ENCODE data around the gene NFATC4. TPM values are rescaled to one million over a fixed set of nuclear protein-coding genes. Genes with fewer than 3 reads are reported as not detected.

Gene NFATC4
- total RNA-seq, 1 experiment from 2014 or later: 15.1 TPM

DNA sequence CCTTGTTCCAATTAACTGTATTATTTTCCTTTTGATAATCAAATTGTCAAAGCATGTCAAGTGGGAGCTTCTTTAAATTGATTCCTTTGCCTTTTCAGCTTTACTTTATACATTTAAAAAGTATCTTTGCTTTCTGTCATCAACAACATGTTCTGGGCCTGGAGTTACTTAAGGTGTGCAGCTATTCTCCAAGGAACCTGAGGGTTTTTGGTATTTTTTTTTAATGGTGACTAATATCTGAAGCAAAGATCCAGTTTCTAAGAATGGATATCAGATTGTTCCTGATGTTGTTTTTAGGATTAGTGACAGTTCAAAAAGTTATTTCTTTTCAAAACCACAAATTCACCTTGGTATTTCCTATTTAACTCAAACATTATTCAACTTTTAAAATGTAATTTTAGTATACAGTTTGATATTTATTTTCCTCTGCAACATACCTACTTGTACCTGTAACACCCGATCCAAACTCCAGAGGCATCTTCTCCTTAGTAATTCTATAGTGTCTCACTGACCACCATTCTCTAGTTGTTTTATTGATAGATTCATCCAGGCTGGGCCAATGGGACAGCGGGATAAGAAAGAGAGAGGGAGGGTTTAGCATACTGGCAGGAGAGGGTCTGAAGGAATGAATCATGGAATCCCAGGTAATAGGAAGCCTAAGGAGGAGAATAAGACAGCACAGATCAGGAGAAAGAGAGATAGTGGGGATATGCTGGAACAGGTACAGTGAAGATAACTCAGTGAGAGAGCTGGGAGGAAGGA, 58.3 kb downstream of the NFATC4 start:
- DNase-seq: peak; percentile 37
- H3K9me2 ChIP-seq (replicated peaks; ENCODE audit: low read length): no peaks in the 10 kb centered on the region
- H3K4me2 ChIP-seq (ENCODE audit: low read length): peak overlapping the region; percentile 16; the same call in 1 of the 2 replicates
- no peak for TF ChIP-seq EZH2phosphoT487 (IDR thresholded peaks at IDR 0.05; ENCODE audit: borderline replicate concordance, low read length)
- TF ChIP-seq EZH2 (IDR thresholded peaks at IDR 0.05; ENCODE audit: low read length, unreplicated experiment): no peak
- no peak overlapping the region for H2AFZ ChIP-seq (ENCODE audit: low read length)
- no TSS peak for BruUV-seq (replicated peaks)
- ChIA-PET POLR2A (ENCODE audit: unreplicated experiment) (no interaction called here), CTCF (no interaction called here)
- H3K9me3 ChIP-seq (ENCODE audit: low read length): no peaks in the 10 kb centered on the region
- H3K27me3 ChIP-seq (ENCODE audit: low read length): no peaks in the 10 kb centered on the region
- H3K79me2 ChIP-seq (ENCODE audit: low read length): peaks cover 12% of the 10 kb centered on the region
- H3K36me3 ChIP-seq (ENCODE audit: low read depth, low read length): no peaks in the 10 kb centered on the region
- H3K4me3 ChIP-seq (ENCODE audit: low read length): no peak overlapping the region
- H4K20me1 ChIP-seq (ENCODE audit: low read length): no peaks in the 10 kb centered on the region
- H3K9ac ChIP-seq (ENCODE audit: low read length): no peak overlapping the region
- peaks cover 33% of the 10 kb centered on the region for H3K4me1 ChIP-seq (ENCODE audit: insufficient read depth, low read length)
- H3K27ac ChIP-seq (ENCODE audit: low read length): no peak overlapping the region; the same call in 1 of the 2 replicates
- H3F3A ChIP-seq (ENCODE audit: low read length, unreplicated experiment): no peaks in the 10 kb centered on the region
- no peak for ATAC-seq
- intact Hi-C loops (cut with micrococcal nuclease): no loop called here

DNA sequence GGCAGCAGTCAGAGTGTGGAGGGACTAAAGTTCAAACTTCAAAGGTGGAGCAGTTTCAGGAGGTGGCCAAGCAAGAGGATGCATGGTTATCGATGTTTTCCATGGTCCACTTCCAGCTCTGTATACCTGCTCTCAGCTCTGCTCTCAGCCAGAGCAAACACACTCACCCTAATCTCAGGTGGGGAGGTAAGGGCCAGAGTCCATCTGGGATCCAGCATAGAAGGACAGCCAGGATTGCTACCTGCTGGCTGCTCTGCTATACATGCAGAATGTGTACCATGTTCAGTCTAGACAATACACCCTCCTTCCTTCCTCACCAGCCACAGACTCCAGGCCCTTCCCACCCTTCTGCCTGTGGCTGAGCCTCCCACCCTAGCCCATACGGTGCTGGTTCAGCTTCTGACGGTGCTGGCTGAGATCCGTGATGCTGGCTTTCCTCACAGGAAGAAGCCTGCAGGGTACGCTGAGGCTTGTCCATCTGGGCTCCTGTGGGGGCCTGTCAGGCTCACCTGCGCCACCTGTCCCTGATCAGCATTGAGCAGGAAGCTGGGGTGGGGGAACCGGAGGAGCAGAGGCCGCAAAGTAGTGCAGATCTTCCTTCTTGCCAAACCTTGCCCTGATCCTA, 59.0 kb downstream of the NFATC4 start:
- H2AFZ ChIP-seq (ENCODE audit: low read length): no peak overlapping the region
- no peaks in the 10 kb centered on the region for H3K9me2 ChIP-seq (replicated peaks; ENCODE audit: low read length)
- H3K9ac ChIP-seq (ENCODE audit: low read length): no peak overlapping the region
- H3F3A ChIP-seq (ENCODE audit: low read length, unreplicated experiment): no peaks in the 10 kb centered on the region
- peaks cover 39% of the 10 kb centered on the region for H3K4me1 ChIP-seq (ENCODE audit: insufficient read depth, low read length)
- no peak overlapping the region for H3K4me2 ChIP-seq (ENCODE audit: low read length)
- no peaks in the 10 kb centered on the region for H3K27me3 ChIP-seq (ENCODE audit: low read length)
- no peak overlapping the region for H3K4me3 ChIP-seq (ENCODE audit: low read length)
- TF ChIP-seq, protein P1, sequence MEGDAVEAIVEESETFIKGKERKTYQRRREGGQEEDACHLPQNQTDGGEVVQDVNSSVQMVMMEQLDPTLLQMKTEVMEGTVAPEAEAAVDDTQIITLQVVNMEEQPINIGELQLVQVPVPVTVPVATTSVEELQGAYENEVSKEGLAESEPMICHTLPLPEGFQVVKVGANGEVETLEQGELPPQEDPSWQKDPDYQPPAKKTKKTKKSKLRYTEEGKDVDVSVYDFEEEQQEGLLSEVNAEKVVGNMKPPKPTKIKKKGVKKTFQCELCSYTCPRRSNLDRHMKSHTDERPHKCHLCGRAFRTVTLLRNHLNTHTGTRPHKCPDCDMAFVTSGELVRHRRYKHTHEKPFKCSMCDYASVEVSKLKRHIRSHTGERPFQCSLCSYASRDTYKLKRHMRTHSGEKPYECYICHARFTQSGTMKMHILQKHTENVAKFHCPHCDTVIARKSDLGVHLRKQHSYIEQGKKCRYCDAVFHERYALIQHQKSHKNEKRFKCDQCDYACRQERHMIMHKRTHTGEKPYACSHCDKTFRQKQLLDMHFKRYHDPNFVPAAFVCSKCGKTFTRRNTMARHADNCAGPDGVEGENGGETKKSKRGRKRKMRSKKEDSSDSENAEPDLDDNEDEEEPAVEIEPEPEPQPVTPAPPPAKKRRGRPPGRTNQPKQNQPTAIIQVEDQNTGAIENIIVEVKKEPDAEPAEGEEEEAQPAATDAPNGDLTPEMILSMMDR (conservative IDR thresholded peaks at IDR 0.05; ENCODE audit: low read depth, low read length): no peak
- no peak for TF ChIP-seq EZH2 (IDR thresholded peaks at IDR 0.05; ENCODE audit: low read length, unreplicated experiment)
- intact Hi-C loops (cut with micrococcal nuclease): no loop called here
- no peaks in the 10 kb centered on the region for H4K20me1 ChIP-seq (ENCODE audit: low read length)
- ChIA-PET CTCF (no interaction called here), POLR2A (ENCODE audit: unreplicated experiment) (no interaction called here)
- ATAC-seq: no peak
- DNase-seq: no peak
- H3K36me3 ChIP-seq (ENCODE audit: low read depth, low read length): no peaks in the 10 kb centered on the region
- peaks cover 18% of the 10 kb centered on the region for H3K79me2 ChIP-seq (ENCODE audit: low read length)
- no TSS peak for BruUV-seq (replicated peaks)
- H3K9me3 ChIP-seq (ENCODE audit: low read length): no peaks in the 10 kb centered on the region
- no peak overlapping the region for H3K27ac ChIP-seq (ENCODE audit: low read length)

GRCh38 chr14:24427537-24428508, 59.8 kb downstream of the NFATC4 start:
- Histone ChIP-seq H3K27ac (ENCODE audit: low read length) (no peak overlapping the region), H3K4me1 (ENCODE audit: insufficient read depth, low read length) (peaks cover 47% of the 10 kb centered on the region), H3K79me2 (ENCODE audit: low read length) (peaks cover 22% of the 10 kb centered on the region), H3K4me2 (ENCODE audit: low read length) (no peak overlapping the region), H3K9ac (ENCODE audit: low read length) (no peak overlapping the region), H3F3A (ENCODE audit: low read length, unreplicated experiment) (no peaks in the 10 kb centered on the region), H3K36me3 (ENCODE audit: low read depth, low read length) (no peaks in the 10 kb centered on the region; the same call in 1 of the 2 replicates), H3K9me3 (ENCODE audit: low read length) (no peaks in the 10 kb centered on the region), H4K20me1 (ENCODE audit: low read length) (no peaks in the 10 kb centered on the region), H3K9me2 (replicated peaks; ENCODE audit: low read length) (no peaks in the 10 kb centered on the region), H3K27me3 (ENCODE audit: low read length) (no peaks in the 10 kb centered on the region), H2AFZ (ENCODE audit: low read length) (no peak overlapping the region), H3K4me3 (ENCODE audit: low read length) (no peak overlapping the region)
- ATAC-seq (no peak), DNase-seq (no peak)
- TF ChIP-seq EZH2phosphoT487 (IDR thresholded peaks at IDR 0.05; ENCODE audit: borderline replicate concordance, low read length) (no peak), EZH2 (IDR thresholded peaks at IDR 0.05; ENCODE audit: low read length, unreplicated experiment) (no peak)
- TF ChIP-seq, protein P1 (conservative IDR thresholded peaks at IDR 0.05; ENCODE audit: low read depth, low read length): no peak
- no TSS peak for BruUV-seq (replicated peaks)
- CTCF ChIA-PET: no interaction called here
- intact Hi-C loops (cut with micrococcal nuclease): no loop called here
- POLR2A ChIA-PET (ENCODE audit: unreplicated experiment): no interaction called here
